Kidney glomerular epithelial cell (primary cell): ENCODE data around the gene CBFA2T3.

Source experiments
- DNase-seq: peaks from one replicate; lab custom pipeline; 2025; lab: John Stamatoyannopoulos, UW

CBFA2T3 gene

DNA sequence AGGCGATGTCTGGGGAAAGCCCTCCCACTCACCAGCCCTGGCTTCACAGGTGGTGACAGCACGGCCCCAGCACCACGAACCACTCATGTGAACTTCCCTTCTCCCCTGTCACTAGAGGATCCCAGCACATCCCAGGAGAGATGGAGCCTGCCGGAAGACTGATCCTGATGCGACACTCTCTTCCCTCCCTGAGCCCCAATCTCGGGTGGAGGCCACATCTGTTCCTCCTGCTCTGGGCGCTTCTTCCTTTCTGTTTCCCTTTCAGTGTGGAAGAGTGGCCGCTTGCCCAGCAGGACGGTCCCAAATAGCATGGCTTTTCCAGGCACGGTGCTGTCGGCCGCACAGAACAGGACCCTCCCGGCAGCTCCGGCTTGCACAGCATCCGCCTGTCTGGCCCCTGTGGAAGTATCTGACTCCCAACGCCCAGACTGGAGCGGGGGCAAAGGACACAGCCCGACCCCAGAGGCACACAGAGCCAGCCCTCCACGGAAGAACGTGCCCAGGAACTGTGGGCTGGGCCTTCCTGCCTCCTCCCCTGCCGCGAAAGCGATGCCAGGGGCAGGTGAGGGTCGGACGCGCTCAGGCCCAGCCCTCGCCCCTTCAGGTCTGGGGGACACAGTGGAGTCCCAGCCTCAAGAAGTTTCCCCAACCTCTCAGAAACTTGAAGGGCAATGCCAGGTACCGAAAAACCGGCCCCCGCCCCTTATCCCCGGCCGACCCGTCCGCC lies 37.6 kb downstream of the CBFA2T3 start:
- DNase-seq = no peak

DNA sequence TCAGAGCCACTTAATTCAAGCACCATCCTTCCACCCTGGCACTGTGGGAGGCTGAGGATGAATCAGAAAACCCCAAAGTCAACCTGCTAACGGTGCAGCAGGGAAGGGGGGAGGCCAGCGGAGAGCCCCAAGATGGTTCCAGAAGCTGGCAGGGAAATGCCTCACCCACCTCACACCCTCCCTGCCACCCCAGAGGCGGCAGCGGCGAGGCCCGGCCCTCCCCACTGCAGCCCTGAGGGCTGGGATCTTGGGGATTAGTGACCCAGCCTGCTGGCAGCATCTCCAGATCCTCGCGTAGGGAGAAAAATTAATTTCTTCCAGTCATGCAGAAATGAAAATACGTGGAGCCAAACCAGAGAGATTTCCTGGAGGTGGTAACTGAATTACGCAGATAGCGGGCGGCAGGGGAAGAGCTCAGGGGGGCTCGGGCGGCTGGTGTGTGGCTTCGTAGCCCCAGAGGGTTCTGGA lies 38.2 kb downstream of the CBFA2T3 start:
- no peak for DNase-seq

DNA sequence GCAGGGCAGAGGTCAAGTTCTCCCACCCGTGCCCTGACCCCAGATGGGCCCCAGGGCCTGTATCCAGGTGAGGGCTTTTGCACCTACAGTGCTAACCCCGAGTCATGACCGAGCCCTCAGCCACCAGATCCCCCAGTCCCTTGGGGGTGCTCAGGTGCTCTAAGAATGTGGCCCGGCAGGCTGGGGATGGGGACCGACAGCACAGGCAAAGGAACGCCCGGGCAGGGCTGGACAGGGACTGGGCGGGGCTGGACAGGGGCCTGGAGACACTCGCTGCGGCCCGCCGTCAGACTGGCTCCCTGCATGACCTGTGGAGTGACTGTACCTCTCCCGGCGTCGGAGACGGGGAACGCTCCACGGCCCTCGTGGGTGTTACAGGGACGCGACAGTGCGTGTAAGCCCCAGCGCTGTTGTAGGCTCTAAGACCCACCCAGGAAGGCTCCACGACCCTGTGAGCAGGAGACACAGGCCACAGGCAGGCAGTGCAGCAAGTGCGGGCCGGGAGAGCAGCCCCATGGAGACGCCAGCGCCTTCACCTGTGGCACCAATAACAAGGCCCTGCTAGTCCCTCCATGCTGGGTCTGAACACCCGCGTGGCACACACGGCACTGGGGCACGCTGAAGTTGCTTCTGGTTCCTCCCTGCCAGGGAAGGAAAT lies 38.8 kb downstream of the CBFA2T3 start:
- no peak for DNase-seq

DNA sequence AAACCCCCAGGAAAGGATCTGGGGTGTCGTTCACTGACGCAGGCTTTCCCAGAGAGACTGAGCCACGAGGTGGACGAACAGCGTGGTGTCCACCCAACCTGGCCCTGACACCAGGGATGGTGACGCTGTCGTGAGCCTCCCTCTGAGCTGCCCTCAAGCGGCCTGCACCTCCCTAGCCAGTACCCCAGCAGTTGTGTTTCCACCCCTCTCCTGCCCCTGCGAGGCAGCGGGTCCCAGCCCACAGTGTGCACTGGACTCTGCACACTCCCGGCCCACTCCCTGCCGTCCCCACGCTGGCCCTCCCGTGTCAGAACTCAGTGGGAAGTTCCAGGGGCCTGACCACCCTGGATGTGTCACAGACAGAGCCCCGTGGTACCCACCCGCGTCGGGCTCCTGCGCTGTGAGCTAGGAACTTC lies 39.8 kb downstream of the CBFA2T3 start:
- no peak for DNase-seq

DNA sequence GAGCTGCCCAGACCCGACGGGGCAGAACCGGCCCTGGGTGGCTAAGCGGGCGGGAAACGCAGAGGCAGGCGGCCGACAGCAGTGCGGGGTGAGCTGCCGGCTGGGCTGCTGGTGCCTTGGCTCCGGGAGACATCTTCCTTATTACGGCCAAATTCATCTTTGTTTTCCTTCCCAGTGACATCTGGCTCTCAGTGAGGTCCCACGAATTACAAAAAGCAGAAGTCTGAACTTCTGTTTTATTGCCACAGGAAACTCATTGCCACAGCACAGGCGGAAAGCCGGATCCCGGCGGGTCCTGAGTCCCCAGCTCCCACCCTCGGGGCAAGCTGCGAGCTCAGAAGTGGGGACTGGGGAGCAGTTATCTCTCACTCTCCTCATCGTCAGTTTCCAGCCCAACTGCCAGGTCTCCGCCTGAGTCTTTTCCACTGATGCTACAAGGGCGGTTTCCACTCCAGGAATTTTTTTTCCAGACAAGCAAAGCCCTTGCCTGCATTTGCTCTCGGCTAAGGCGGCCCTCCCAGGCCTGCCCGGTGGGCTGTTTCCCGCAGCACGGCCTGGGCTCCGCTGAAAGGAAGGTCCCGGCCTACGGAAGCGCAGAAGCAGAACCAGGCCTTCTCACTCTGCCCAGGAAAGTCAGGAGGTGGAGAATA lies 40.3 kb downstream of the CBFA2T3 start:
- DNase-seq = no peak

DNA sequence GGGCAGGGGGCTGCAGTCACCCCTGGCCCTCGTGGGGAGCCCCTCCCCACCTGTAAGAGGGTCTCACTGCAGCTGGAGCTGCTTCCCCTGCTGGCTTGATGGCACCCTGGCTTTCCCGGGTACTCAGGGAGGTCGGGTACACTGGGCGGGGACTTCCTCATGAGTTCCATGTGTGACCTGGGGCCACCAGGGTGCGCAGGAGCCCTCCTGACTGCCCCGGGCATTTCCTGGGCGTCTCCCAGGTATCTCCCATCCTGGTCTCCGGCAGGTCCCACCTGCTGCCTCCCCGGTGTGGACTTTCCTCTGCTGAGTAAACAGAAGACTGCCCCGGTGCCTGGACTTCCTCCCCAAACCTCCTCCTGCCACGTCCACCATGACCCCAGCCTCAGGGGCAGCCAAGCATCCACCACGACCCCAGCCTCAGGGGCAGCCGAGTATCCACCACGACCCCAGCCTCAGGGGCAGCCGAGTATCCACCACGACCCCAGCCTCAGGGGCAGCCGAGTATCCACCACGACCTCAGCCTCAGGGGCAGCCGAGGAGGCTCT lies 40.9 kb downstream of the CBFA2T3 start:
- DNase-seq = no peak

DNA sequence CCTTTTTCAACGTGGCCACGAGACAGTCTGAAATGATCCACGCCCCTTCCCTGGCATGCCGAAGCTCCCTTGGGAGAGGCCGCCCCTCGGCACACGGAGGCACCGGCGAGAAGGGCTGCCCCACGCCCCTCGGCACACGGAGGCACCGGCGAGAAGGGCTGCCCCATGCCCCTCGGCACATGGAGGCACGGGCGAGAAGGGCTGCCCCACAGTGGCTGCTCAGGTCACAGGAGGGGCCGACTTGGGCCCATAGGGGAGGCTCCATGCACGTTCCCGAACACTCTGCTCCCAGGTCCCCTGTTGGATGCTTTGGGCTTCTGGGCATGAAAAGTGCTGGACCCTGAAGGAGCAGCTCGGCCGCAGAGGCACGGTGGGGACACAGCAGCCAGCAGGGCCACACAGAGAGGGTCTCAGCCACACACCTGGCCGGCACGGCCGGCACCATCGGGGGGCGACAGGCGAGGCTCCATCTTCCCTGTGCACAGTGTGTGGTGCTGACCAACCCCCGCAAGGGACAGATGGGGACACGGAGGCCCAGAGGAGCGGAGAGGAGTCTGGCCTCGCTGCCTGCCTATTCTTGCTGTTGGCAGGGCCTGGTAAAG lies 42.8 kb downstream of the CBFA2T3 start:
- DNase-seq = no peak

DNA sequence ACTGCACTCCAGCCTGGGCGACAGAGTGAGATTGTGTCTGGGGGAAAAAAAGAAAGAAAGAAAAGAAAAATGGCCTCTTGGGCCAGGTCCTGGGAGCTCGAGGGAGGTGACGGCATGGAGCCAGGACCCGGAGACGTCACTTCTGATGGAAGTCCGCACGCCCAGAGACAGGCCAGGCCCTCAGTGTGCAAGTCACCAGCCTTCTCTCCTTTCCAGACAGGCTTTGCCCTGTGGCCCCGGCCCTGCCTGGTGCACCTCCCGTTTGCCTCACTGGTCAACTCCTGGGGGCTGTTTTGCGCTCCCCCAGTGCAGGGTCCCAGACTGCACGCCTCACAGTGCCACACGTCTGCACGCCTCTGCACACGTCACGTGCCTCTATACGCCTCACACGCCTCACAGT lies 44.1 kb downstream of the CBFA2T3 start:
- no peak for DNase-seq

DNA sequence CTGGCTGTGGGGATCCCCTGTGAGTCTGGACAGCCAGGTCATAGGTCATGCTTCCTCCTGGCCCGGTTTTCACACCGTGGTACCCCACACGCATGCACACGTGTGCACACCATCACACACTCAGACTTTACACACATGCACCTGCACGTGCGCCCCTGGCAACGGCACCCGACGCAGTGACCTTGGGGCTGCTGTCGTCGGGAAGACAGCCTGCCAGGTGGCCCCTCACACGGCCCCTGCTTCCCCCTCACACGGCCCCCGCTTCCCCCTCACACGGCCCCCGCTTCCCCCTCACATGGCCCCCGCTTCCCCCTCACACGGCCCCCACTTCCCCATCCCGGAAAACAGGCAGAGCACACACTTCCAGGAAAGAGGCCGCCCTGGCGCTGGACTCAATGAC lies 45.1 kb downstream of the CBFA2T3 start:
- DNase-seq = no peak

DNA sequence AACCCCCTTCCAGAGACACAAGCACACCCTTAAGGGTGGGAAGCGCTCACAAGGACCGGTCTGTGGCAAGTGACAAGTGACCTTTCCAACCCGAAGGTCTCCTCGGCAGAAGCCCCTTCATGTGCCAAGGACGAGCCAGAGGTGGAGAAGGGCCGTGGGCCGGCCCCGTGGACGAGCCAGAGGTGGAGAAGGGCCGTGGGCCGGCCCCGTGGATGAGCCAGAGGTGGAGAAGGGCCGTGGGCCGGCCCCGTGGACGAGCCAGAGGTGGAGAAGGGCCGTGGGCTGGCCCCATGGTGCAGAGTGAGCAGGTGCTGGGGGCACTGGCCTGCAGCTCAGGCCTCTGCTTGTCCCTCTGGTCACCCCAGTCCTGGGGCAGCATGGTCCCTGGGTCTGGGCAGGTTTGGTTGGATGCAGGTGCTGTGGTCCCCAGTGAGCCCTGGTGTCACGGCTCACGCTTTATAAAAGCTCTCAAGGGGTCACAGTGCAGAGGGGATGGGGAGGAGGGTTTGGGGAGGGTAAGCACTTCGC lies 45.6 kb downstream of the CBFA2T3 start:
- DNase-seq = no peak

DNA sequence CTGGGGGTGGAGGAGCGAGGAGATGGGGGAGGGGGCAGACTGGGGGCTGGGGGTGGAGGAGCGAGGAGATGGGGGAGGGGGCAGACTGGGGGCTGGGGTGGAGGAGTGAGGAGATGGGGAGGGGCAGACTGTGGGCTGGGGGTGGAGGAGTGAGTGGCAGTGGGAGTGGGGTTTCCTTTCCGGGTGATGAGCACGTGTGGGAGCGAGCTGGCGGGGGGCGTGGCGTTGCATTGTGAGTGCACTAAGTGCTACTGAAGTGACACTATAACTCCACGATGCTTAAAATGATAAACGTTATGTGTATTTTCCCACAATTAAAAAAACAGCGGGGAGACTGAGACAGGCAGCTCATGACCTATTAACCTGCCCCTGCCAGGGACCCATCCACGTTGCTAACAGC lies 46.3 kb downstream of the CBFA2T3 start:
- no peak for DNase-seq

DNA sequence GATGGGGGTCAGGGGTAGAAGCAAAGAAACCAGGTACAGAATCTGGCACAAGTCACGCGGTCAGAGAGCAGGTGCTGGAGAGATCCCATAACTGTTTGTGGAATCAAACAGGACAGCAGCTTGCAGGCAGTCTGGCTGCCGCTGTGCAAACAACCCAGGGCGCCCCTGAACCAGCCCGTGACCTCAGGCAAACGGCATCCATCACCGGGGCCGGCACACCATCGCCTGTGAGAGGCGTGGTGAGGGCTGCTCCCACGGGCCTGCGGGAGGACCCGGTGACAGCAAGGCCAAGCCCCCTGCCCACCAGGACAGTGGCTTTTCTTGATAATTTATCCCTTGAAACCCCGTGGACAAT lies 47.9 kb downstream of the CBFA2T3 start:
- DNase-seq = no peak

DNA sequence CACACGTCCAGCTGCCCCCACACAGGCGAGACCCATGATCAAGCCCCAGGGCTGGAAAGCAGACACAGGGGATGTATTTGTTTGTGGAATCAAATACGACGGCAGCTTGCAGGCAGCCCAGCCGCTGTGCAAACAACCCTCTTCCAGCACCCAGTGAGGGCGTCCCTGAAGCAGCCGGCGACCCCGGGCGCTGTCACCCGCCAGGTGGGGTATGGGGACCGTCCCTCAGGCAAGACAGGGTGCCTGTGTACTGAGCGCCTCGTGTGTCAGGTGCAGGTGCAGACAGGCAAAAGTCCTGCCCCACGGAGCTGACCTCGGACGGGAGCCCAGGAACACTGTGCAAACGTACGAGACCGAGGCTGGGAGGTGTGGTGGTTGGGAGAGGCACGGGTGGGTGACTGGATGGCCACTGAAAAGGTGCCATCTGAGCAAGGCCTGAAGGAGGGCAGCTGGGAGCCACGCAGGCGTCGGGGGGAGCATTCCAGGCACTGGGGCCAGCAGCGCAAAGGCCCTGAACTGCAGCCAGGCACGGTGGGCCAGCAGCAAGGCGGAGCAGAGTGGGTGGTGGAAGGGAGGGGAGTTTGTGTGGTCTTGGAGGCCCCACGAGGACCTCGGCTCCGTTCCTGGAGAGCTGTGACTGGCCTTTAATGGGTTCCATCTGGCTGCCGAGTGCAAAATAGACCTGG lies 48.5 kb downstream of the CBFA2T3 start:
- no peak for DNase-seq

DNA sequence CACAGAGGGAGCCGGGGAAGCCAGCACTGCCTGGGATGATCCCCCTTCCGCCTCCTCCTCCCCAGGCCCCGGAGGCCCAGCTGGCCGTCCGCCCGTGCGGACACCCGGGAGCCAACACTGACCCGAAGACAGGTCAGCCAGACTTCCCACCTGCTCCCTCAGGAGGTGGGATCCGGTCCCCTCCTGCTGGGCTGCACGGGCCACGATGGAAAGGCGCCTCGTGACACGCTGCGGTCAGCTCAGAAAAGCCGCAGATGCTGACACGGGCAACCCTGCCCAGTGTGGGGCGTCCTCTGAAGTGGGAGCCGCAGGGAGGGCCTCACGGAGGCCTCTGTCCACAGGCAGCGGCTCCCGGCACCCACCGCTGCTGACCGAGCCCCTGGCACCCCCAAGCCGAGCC lies 49.3 kb downstream of the CBFA2T3 start:
- DNase-seq = no peak

DNA sequence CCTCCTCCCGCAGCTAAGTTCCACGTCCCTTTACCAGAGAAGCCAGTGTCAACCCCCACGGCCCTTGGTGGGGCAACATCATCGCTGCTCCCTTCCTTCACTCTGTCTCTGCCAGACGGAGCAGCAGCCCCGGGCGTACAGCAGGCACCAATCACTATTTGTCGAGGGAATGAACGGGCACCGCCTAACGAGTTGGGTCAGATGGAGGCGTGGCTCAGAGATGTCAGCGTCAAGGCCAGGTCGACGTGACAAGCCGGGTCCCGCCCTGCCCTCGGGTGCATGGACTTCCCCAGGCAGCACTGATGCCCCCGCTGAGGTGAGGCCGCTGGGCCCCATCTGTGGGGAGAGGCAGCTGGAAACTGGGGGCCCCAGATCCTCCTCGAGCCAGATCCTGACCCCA lies 50.0 kb downstream of the CBFA2T3 start:
- DNase-seq = no peak

DNA sequence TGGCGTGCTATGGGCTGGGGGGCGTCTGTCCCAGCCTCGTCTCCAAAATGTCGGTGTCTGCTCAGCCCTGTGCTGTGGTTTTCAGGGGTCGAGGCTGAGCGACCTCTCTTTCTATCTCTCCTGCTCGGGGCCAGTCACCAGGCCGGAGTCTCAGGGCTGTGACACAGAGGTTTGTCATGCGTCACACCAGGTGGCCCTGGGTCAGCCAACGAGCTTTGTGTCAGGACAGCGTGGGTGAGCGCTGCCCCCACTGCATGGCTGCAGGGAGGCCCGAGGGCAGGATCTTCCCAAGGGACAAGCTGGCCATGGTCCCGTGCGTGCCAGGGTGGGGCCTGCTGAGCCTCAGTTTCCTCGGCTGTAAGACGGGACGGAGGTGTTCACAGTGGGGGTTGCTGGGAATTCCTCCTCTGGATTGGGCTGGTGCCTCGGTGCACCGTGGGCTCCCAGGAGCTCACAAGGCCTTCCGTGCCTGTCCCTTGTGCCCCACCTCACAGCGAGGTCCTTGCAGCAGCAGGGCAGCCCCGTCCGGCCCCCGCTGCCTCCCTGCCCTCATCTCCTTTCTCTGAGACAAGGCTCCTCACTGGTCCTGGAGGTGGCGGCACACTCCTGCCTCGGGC lies 50.5 kb downstream of the CBFA2T3 start:
- no peak for DNase-seq

DNA sequence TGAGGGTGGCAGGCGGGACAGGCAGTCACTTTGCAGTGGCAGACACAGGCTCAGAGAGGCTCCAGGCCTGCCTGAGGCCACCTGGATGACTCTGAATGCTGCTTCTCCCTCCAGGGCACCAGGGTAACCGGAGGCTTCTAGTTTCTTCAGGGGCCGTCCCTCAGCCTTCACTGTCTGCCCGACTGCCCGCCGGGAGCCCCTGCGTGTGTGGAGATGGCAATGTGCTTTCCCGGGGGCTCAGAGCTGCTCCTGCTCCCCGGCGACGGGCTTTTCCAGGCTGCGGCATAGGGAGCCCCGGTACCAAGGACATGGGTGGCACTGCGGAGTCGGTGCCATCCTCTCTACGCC lies 51.5 kb downstream of the CBFA2T3 start:
- DNase-seq = no peak

DNA sequence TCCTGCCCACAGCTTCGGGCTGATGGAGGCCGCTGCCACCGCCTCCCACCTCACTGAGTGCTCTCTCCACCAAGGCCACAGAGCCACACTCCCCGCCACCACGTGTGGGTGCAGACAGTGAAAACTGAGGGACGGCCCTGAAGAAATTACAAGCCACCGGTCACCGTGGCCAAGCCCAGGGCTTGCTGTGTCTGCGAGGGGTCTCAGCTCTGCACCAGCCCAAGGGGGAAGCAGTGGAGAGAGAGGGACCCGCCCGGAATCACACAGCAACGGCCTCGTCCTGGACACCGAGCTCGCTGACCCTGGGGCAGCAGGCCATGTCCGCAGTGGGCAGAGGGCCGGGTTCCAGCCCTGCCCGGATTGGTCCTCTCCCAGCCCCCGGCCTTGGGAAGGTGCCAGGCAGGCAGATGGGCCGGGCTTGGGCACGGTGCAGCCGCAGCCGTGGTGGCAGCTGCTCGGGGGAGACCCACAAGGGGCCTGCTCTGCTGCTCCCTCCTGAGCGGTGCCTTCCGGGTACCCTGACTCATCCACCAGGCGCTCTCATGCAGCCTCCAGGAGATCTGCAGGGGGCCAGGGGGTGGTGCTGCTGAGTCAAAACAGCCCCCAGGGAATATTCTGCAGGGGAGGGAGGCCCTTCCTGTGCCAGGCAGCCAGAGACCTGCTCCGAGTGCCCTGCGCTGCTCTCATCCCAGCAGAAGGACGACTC lies 52.0 kb downstream of the CBFA2T3 start:
- DNase-seq = peak; percentile 67

DNA sequence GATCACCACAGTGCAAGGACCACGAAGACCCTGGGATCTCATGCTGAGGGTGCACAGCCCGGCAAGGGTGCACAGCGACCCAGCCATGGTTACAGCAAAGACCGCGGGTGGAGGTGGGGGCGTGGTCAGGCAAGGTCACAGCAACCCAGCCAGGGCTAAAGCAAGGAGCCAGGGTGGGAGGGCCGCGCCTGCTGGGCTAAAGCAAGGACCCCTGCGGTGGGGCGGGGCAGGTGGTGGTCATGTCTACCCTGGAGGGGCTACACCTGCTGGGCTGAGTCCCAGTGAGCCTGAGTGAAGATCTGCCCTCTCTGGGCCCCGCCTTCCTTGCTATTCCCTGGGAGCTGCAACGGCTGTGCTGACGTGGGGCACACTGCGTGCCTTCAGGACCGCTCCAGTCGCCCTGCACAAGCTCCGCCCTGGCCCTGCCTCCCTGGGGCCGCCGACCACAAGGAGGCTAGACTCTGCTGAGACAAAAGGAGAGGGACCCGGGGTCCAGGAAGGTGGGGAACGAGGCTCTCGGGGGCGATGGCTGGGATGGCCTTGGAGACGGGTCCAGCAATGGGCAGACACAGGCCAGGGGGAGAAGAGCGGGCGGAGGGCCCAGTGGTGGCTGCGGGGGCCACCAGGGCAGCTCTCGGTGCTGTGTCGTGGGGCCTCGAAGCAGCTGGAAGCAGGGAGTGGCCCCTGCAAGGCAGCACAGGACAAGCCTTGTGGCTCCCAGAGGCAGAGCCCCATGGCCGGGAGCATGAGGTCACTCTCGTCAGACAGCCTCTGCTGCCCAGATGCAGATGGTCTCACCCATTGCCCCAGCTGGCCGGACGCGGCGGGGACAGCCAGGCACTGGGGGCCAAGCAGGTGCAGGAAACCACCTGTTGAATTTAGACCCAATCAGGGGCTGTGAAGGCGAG lies 52.8 kb downstream of the CBFA2T3 start:
- DNase-seq = no peak

DNA sequence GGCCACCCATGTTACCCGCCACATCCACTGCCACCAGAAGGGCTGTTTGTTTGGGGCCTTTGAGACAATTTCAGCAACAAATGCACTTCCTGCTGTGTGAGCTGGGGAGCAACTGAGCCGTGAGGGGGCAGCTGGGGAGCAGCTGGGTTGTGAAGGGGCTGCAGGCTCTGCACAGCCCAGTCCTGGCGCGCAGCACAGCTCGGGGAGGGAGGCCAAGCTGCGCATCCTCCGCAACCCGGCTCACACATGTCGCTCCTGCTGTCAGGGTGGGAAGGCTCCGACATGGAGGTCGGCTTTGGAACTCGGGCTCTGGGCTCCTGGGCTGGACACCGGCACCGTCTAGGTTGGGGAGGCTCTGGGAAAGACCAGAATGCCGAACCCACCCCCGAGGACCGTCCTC lies 53.6 kb downstream of the CBFA2T3 start:
- no peak for DNase-seq
